ENCODE data around the gene GMCL2. TPM values are rescaled to one million over a fixed set of nuclear protein-coding genes. Genes with fewer than 3 reads are reported as not detected.

The GMCL2 gene
- total RNA-seq, 1 experiment from 2014 or later = not detected

DNA sequence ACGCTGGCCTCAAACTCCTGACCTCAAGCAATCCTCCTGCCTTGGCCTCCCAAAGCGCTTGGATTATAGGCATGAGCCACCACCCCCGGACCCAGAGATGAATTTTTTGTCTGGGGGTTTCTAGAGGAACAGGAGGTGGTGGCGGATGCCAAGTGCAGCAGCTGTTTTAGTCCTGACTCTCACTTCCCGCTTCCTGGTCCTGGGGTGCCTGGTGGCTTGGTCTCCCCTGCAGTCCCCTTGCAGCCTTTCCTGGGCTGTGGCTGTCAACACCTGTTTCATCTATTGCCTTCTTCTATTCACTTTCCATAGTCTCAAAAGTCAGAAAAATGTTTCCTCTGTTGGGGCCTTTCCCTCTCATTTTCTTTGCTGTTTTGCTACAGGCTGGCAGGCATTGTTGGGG is 27.0 kb downstream of the GMCL2 start:
- Mint-ChIP-seq H3K27ac (no peak overlapping the region), H3K27me3 (ENCODE audit: low read depth) (peaks cover 32% of the 10 kb centered on the region), H3K4me1 (peaks cover 11% of the 10 kb centered on the region in 2 experiments), H3K36me3 (ENCODE audit: insufficient read depth in 1 of 3, low read depth in 3 of 3) (no peaks in the 10 kb centered on the region), H3K4me3 (no peak overlapping the region), H3K9me3 (no peaks in the 10 kb centered on the region)
- Histone ChIP-seq H3K9me3 (ENCODE audit: control insufficient read depth, low read depth, low read length) (no peaks in the 10 kb centered on the region), H2BK5ac (ENCODE audit: insufficient read length, low read length) (no peak overlapping the region), H4K91ac (ENCODE audit: insufficient read length, low read depth, low read length) (no peak overlapping the region), H3K27me3 (ENCODE audit: insufficient read depth, low read length) (no peaks in the 10 kb centered on the region; the same call in 1 of the 2 replicates), H3K14ac (ENCODE audit: insufficient read depth, low read length) (no peak overlapping the region), H3K18ac (ENCODE audit: insufficient read length, low read depth, low read length) (no peak overlapping the region), H3K4me1 (ENCODE audit: insufficient read depth, low read length) (no peaks in the 10 kb centered on the region), H2BK120ac (ENCODE audit: low read depth, low read length, poor library complexity, severe bottlenecking) (no peak overlapping the region), H3K79me1 (ENCODE audit: insufficient read depth, low read depth, low read length, poor library complexity, severe bottlenecking) (no peaks in the 10 kb centered on the region), H4K20me1 (ENCODE audit: control insufficient read depth, insufficient read depth, insufficient read length) (no peaks in the 10 kb centered on the region), H2AFZ (ENCODE audit: low read length) (no peak overlapping the region), H3K79me2 (ENCODE audit: insufficient read depth, low read length) (no peaks in the 10 kb centered on the region), H3K27ac (ENCODE audit: insufficient read length, low read depth, low read length) (no peak overlapping the region), H3T11ph (ENCODE audit: low read length) (no peak overlapping the region), H2BK20ac (ENCODE audit: low read depth, low read length, poor library complexity, severe bottlenecking) (no peak overlapping the region), H3K56ac (ENCODE audit: insufficient read length, low read depth, low read length) (no peak overlapping the region), H4K5ac (ENCODE audit: insufficient read length, low read depth, low read length) (no peak overlapping the region), H3K23ac (ENCODE audit: insufficient read length, low read depth, low read length) (no peak overlapping the region), H3K9ac (ENCODE audit: extremely low read depth, insufficient read length, low read length) (no peak overlapping the region), H2BK15ac (ENCODE audit: low read depth, low read length) (no peak overlapping the region), H3K4ac (ENCODE audit: low read depth, low read length) (no peak overlapping the region), H4K8ac (replicated peaks; ENCODE audit: insufficient read length, low read depth, low read length) (no peak overlapping the region), H3K23me2 (ENCODE audit: insufficient read length, low read depth, low read length, poor library complexity, severe bottlenecking) (peaks cover 3% of the 10 kb centered on the region), H2AK5ac (ENCODE audit: insufficient read length, low read length) (no peak overlapping the region), H3K4me2 (ENCODE audit: insufficient read depth, insufficient read length, low read length) (no peak overlapping the region), H2BK12ac (ENCODE audit: insufficient read length, low read depth, low read length) (no peak overlapping the region)
- TF ChIP-seq, protein P1, sequence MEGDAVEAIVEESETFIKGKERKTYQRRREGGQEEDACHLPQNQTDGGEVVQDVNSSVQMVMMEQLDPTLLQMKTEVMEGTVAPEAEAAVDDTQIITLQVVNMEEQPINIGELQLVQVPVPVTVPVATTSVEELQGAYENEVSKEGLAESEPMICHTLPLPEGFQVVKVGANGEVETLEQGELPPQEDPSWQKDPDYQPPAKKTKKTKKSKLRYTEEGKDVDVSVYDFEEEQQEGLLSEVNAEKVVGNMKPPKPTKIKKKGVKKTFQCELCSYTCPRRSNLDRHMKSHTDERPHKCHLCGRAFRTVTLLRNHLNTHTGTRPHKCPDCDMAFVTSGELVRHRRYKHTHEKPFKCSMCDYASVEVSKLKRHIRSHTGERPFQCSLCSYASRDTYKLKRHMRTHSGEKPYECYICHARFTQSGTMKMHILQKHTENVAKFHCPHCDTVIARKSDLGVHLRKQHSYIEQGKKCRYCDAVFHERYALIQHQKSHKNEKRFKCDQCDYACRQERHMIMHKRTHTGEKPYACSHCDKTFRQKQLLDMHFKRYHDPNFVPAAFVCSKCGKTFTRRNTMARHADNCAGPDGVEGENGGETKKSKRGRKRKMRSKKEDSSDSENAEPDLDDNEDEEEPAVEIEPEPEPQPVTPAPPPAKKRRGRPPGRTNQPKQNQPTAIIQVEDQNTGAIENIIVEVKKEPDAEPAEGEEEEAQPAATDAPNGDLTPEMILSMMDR (conservative IDR thresholded peaks at IDR 0.05) = no peak
- WGBS (ENCODE audit: extremely low coverage, insufficient read length, low lambda C conversion rate) = no CpG with 5 or more reads among the region's 5 CpGs
- no peak for DNase-seq

All from H9 (cell line).